Measurements from ENCODE around the gene PTPRN2. TPM values are rescaled to one million over a fixed set of nuclear protein-coding genes. Genes with fewer than 3 reads are reported as not detected.

The PTPRN2 gene
- total and polyA plus RNA-seq, 2 donors from 2014 or later = 4.8 to 6.2 TPM

DNA sequence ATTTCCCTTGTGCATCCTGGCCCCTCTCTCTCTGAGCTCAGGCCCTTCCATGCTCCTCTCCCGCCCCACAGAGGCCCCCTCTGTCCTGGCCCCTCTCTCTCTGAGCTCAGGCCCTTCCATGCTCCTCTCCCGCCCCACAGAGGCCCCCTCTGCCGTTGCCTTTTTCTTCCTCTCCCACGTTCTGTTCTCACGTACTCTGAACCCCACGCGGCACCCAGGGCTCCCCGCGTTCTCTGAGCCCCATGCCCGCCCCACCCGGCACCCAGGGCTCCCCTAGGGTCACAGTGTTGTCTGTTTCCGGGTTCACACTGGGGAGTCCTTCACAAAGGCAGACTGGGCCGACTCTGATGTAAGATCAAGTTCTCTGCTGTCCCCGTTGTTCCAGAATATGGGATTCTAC lies 914.0 kb downstream of the PTPRN2 start:
- H3K9me3 ChIP-seq (ENCODE audit: control insufficient read depth in 2 of 3, insufficient read depth in 1 of 3, low read length in 3 of 3) = no peaks in the 10 kb centered on the region
- FAIRE-seq (no peak), DNase-seq (peak in 1 of 5 donors; percentile 3)
- TF ChIP-seq, protein P1, sequence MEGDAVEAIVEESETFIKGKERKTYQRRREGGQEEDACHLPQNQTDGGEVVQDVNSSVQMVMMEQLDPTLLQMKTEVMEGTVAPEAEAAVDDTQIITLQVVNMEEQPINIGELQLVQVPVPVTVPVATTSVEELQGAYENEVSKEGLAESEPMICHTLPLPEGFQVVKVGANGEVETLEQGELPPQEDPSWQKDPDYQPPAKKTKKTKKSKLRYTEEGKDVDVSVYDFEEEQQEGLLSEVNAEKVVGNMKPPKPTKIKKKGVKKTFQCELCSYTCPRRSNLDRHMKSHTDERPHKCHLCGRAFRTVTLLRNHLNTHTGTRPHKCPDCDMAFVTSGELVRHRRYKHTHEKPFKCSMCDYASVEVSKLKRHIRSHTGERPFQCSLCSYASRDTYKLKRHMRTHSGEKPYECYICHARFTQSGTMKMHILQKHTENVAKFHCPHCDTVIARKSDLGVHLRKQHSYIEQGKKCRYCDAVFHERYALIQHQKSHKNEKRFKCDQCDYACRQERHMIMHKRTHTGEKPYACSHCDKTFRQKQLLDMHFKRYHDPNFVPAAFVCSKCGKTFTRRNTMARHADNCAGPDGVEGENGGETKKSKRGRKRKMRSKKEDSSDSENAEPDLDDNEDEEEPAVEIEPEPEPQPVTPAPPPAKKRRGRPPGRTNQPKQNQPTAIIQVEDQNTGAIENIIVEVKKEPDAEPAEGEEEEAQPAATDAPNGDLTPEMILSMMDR (IDR thresholded peaks at IDR 0.05; ENCODE audit: borderline replicate concordance, extremely low read depth, insufficient read depth) = no peak
- H3K4me3 ChIP-seq (ENCODE audit: low read length in 3 of 3) = no peak overlapping the region
- intact Hi-C loops (cut with DNase I) = no loop called here
- H3K27me3 ChIP-seq (ENCODE audit: control insufficient read depth, insufficient read depth, low read length) = peaks cover 8% of the 10 kb centered on the region
- no peaks in the 10 kb centered on the region for H3K4me1 ChIP-seq (ENCODE audit: control insufficient read depth in 2 of 3, insufficient read depth in 2 of 3, low read depth in 1 of 3, low read length in 3 of 3)
- H3K27ac ChIP-seq (ENCODE audit: low read depth in 2 of 2, low read length in 2 of 2) = no peak overlapping the region
- H3K9ac ChIP-seq (ENCODE audit: low read length in 3 of 3) = no peak overlapping the region
- no peaks in the 10 kb centered on the region for H3K36me3 ChIP-seq (ENCODE audit: control insufficient read depth in 2 of 3, insufficient read depth in 3 of 3, low read length in 3 of 3)

DNA sequence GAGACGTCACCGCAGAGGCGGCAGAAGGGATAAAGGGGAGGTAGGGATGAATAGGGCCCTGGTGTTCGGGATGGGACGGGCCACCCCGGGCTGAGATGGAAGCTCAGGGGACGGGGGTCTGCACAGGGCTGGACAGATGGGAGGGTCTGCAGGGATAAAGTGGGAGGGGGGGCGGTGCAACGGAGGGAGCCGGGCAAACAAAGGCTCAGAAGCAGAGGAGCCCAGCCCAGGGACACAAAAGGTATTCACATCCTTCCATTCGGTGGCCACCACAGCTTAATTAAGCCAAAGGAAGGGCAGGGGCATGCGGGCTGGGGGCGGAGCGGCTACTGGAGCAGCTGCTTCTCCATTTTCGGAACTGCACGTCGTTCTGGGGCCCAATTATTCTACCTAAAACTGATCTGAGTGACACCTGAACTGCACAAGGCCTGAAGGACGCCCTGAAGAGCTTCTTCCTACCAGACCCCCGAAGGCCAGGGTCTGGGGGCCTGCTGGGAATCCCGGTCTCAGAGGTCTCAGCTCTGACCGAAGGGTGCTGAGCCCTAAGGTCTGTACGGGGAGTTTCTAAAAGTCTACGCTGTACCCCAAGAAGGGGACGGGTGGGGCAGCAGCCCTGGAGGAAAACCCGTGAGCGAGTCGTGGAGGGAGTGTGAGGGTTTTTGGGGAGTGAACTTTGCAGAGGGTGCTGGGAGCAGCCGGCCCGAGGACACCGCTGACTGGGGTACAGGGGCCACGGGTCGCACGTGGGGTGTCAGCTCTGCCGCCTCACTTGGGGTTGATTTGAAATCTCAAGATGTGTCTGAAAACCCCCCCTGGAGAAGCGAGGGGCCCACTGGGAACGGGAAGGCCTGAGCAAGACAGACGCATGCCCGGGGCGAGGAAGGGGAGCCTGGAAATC lies 916.0 kb downstream of the PTPRN2 start:
- Histone ChIP-seq H3K36me3 (ENCODE audit: control insufficient read depth in 2 of 3, insufficient read depth in 3 of 3, low read length in 3 of 3) (no peaks in the 10 kb centered on the region), H3K4me3 (ENCODE audit: low read length in 3 of 3) (no peak overlapping the region), H3K9me3 (ENCODE audit: control insufficient read depth in 2 of 3, insufficient read depth in 1 of 3, low read length in 3 of 3) (no peaks in the 10 kb centered on the region), H3K27ac (ENCODE audit: low read depth in 2 of 2, low read length in 2 of 2) (no peak overlapping the region), H3K4me1 (ENCODE audit: control insufficient read depth in 2 of 3, insufficient read depth in 2 of 3, low read depth in 1 of 3, low read length in 3 of 3) (no peaks in the 10 kb centered on the region), H3K27me3 (ENCODE audit: control insufficient read depth, insufficient read depth, low read length) (no peaks in the 10 kb centered on the region), H3K9ac (ENCODE audit: low read length in 3 of 3) (no peak overlapping the region)
- TF ChIP-seq, protein P1 (IDR thresholded peaks at IDR 0.05; ENCODE audit: borderline replicate concordance, extremely low read depth, insufficient read depth) = no peak
- DNase-seq = peak in 2 of 5 donors; percentile 2 to 30
- intact Hi-C loops (cut with DNase I) = no loop called here
- FAIRE-seq = no peak

DNA sequence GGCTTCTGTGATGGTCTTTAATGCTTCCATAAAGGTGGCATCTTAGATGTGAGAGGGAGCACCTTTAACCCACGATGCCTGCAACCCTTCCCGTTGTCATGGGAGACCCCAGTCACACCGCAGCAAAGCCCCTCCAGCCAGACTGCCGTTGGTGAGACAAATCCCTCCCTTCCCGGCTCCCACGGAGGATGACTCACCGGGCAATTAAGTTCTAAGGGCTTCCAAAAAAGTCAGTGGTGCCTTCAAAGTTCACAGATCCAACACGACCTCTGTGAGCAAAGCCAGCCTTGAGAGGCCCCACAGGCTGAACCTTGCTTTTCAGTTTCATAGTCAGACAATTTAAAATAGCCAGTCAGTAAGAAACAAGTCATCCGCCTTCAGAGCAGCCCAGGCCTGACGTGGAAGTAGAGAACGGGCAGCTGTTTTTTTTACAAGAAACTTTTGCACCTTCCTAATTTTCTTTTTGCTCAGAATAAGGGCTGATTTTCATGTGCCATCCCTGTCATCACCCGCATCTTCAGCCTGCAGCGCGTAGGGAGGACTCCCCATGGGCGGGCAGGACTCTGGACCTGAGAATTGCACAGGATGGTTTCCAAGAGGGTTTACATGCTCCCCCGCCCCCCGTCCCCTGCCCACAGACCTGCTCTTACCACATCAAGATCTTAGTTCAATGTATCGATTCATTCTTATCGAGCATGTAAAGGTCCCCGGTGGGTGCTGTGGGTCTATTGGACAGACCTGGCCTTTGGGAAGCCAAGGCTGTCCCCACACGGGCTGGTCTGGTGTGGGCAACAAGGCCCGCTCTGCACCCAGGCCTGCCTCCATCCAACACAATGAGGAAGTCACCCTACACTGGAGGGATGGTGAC lies 916.9 kb downstream of the PTPRN2 start:
- Histone ChIP-seq H3K27me3 (ENCODE audit: control insufficient read depth, insufficient read depth, low read length) (no peaks in the 10 kb centered on the region), H3K4me3 (ENCODE audit: low read length in 3 of 3) (no peak overlapping the region), H3K9ac (ENCODE audit: low read length in 3 of 3) (no peak overlapping the region), H3K27ac (ENCODE audit: low read depth in 2 of 2, low read length in 2 of 2) (no peak overlapping the region), H3K4me1 (ENCODE audit: control insufficient read depth in 2 of 3, insufficient read depth in 2 of 3, low read depth in 1 of 3, low read length in 3 of 3) (no peaks in the 10 kb centered on the region), H3K9me3 (ENCODE audit: control insufficient read depth in 2 of 3, insufficient read depth in 1 of 3, low read length in 3 of 3) (no peaks in the 10 kb centered on the region), H3K36me3 (ENCODE audit: control insufficient read depth in 2 of 3, insufficient read depth in 3 of 3, low read length in 3 of 3) (no peaks in the 10 kb centered on the region)
- no peak for FAIRE-seq
- TF ChIP-seq, protein P1 (IDR thresholded peaks at IDR 0.05; ENCODE audit: borderline replicate concordance, extremely low read depth, insufficient read depth) = no peak
- peak in 3 of 5 donors; percentile 43 to 59 (median 53) for DNase-seq
- intact Hi-C loops (cut with DNase I) = no loop called here

Measured in kidney (tissue), 14 donors.